Peyer's patch (tissue), 4 donors: ENCODE results near the gene TATDN3. TPM values are rescaled to one million over a fixed set of nuclear protein-coding genes. Genes with fewer than 3 reads are reported as not detected.
"Not testable (repeated sequence)": the region's sequence is repeated elsewhere in the genome, so short reads cannot be mapped to it uniquely, and the experiment has no call there.

ENCODE experiments used
- DNase-seq, 3 donors: peaks; one replicate each; pipeline ENCODE4 v3.0.0-alpha.2; 2017 to 2019
- H3K27ac ChIP-seq, 4 donors: fragments of 200-600 bp; sonication (generic); one replicate each; pipeline ENCODE4 v1.5.1; 2016 to 2019
- H3K27me3 ChIP-seq, 2 donors: fragments of 200-600 bp; sonication (generic); one replicate each; pipeline ENCODE4 v1.5.1; 2019
- H3K36me3 ChIP-seq, 3 donors: fragments of 200-600 bp; sonication (generic); one replicate each; pipeline ENCODE4 v1.5.1; 2016 to 2019
- H3K4me1 ChIP-seq, 4 donors: fragments of 200-600 bp; sonication (generic); one replicate each; pipeline ENCODE4 v1.5.1; 2016 to 2019
- H3K4me3 ChIP-seq, 4 donors: fragments of 200-600 bp; sonication (generic); 1 replicate in 3 of 4; 2 replicates in 1 of 4; pipeline ENCODE4 v1.5.1; 2016 to 2019; ENCODE audit warnings: mild to moderate bottlenecking in 1 of 4
- H3K9me3 ChIP-seq, 4 donors: fragments of 200-600 bp; sonication (generic); one replicate each; pipeline ENCODE4 v1.5.1; 2016 to 2019; ENCODE audit warnings: mild to moderate bottlenecking in 1 of 4
- CTCF ChIP-seq, 6 experiments: fragments of 450-650 bp in 4 of 6; fragments of 200-600 bp in 2 of 6; sonication (generic) in 1 of 6; IDR thresholded peaks; one replicate each; pipeline ENCODE4 v1.5.1; 2017 to 2019; ENCODE audit warnings: antibody characterized with exemption in 6 of 6, mild to moderate bottlenecking in 3 of 6, moderate library complexity in 1 of 6
- POLR2A ChIP-seq, 2 donors: fragments of 450-650 bp; IDR thresholded peaks; one replicate each; pipeline ENCODE4 v1.5.1; 2017; ENCODE audit warnings: antibody characterized with exemption in 2 of 2, mild to moderate bottlenecking in 2 of 2, moderate library complexity in 2 of 2
- total RNA-seq, 4 donors: library from RNA; depleted of rRNA; stranded (reverse); fragments of >200 nt; gene quantifications; one replicate each; pipeline ENCODE4 v1.1.0, GENCODE V29; 2016

TATDN3 gene
- total RNA-seq, 4 donors from 2014 or later = 5.8 to 22.3 (median 12.8) TPM

GRCh38 chr1:212760126-212760823 lies 31.4 kb upstream of the TATDN3 start:
- Histone ChIP-seq H3K27me3 (no peaks in the 10 kb centered on the region), H3K4me1 (no peaks in the 10 kb centered on the region), H3K9me3 (no peaks in the 10 kb centered on the region), H3K36me3 (peaks cover 0 to 5% (median 0%) of the 10 kb centered on the region in 3 donors), H3K4me3 (no peak overlapping the region), H3K27ac (no peak overlapping the region)
- no peak for TF ChIP-seq POLR2A (IDR thresholded peaks at IDR 0.05)
- peak in 4 of 6 experiments; percentile 9 to 23 (median 16) for TF ChIP-seq CTCF (IDR thresholded peaks at IDR 0.05)
- peak in 1 of 3 donors; percentile 58 for DNase-seq

DNA sequence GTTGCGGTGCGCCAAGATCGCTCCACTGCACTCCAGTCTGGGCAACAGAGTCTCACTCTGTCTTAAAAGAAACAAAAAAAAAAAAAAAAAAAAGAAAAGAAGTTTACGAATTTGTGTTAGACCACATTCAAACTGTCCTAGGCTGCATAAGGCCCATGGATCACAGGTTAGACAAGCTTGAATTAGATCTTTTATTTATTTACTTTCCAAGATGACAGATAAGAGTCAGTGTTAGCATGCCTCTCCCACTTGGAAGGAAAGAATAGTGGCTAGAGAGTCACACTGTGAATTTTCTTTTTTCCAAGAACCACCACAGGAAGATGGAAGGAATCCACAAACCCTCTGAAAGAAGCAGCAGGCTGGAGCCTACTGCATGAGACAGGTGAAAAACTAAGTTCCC lies 29.5 kb upstream of the TATDN3 start:
- no peaks in the 10 kb centered on the region for H3K4me1 ChIP-seq
- H3K36me3 ChIP-seq = peaks cover 0 to 4% (median 0%) of the 10 kb centered on the region in 3 donors
- no peak for TF ChIP-seq POLR2A (IDR thresholded peaks at IDR 0.05)
- H3K4me3 ChIP-seq = no peak overlapping the region
- no peaks in the 10 kb centered on the region for H3K9me3 ChIP-seq
- no peaks in the 10 kb centered on the region for H3K27me3 ChIP-seq
- no peak overlapping the region for H3K27ac ChIP-seq
- no peak for DNase-seq

GRCh38 chr1:212762839-212763238 lies 28.9 kb upstream of the TATDN3 start:
- TF ChIP-seq POLR2A (IDR thresholded peaks at IDR 0.05) = no peak
- no peak for TF ChIP-seq CTCF (IDR thresholded peaks at IDR 0.05)
- no peak overlapping the region for H3K27ac ChIP-seq
- no peaks in the 10 kb centered on the region for H3K27me3 ChIP-seq
- no peaks in the 10 kb centered on the region for H3K4me1 ChIP-seq
- H3K36me3 ChIP-seq = peaks cover 0 to 5% (median 0%) of the 10 kb centered on the region in 3 donors
- no peaks in the 10 kb centered on the region for H3K9me3 ChIP-seq
- H3K4me3 ChIP-seq = no peak overlapping the region
- no peak for DNase-seq

DNA sequence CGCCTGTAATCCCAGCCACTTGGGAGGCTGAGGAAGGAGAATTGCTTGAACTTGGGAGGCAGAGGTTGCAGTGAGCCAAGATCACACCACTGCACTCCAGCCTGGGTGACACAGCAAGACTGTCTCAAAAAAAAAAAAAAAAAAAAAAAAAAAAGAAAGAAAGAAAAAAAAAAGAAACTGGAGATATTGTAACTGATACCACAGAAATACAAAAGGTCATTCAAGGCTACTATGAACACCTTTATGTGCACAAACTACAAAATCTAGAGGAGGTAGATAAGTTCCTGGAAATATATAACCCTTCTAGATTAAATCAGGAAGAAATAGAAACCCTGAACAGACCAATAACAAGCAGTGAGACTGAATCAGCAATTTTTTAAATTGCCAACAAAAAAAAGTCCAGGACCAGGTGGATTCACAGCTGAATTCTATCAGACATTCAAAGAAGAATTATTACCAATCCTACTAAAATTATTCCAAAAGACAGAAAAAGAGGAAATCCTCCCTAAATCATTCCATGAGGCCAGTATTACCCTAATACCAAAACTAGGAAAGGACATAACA lies 26.9 kb upstream of the TATDN3 start:
- not testable (repeated sequence) for H3K4me1 ChIP-seq, H3K9me3 ChIP-seq, DNase-seq, H3K36me3 ChIP-seq, H3K27me3 ChIP-seq, H3K27ac ChIP-seq, H3K4me3 ChIP-seq

DNA sequence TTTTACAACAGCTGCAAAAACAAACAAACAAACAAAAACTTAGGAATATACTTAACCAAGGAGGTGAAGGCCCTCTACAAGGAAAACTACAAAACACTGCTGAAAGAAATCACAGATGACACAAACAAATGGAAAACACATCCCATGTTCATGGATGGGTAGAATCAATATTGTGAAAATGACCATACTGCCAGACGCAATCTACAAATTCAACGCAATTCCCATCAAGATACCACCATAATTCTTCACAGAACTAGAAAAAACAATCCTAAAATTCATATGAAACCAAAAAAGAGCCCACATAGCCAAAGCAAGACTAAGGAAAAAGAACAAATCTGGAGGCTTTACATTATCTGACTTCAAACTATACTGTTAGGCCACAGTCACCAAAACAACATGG lies 24.9 kb upstream of the TATDN3 start:
- not testable (repeated sequence) for DNase-seq, H3K36me3 ChIP-seq, H3K9me3 ChIP-seq, H3K27ac ChIP-seq, H3K4me3 ChIP-seq, H3K4me1 ChIP-seq, H3K27me3 ChIP-seq

DNA sequence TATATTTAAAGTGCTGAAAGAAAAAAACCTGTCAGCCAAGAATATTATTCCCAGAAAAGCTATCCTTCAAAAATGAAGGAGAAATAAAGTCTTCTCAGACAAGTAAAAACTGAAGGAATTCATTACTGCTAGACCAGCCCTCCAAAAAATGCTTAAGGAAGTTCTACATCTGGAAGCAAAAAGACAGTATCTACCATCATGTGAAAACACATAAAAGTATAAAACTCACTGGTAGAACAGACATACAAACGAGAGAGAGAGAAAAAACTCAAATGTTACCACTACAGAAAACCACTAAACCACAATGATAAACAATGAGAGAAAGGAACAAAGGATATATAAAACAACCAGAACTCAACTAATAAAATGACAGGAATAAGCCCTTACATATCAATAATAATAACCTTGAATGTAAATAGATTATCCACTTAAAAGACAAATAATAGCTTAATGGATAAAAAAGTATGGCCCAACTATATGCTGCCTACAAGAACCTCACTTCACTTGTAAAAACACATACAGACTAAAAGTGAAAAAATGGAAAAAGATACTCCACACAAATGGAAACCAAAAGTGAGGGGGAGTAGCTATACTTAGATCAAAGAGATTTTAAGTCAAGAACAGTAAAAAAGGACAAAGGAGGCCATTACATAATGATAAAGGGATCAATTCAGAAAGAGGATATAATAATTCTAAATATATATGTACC lies 22.1 kb upstream of the TATDN3 start:
- H3K36me3 ChIP-seq = peaks cover 0 to 5% (median 0%) of the 10 kb centered on the region in 3 donors
- H3K9me3 ChIP-seq = peaks cover 0 to 10% (median 2%) of the 10 kb centered on the region in 4 donors
- TF ChIP-seq CTCF (IDR thresholded peaks at IDR 0.05) (no peak), POLR2A (IDR thresholded peaks at IDR 0.05) (no peak)
- no peak for DNase-seq
- H3K27me3 ChIP-seq = no peaks in the 10 kb centered on the region
- H3K4me3 ChIP-seq = no peak overlapping the region
- no peak overlapping the region for H3K27ac ChIP-seq
- no peaks in the 10 kb centered on the region for H3K4me1 ChIP-seq

DNA sequence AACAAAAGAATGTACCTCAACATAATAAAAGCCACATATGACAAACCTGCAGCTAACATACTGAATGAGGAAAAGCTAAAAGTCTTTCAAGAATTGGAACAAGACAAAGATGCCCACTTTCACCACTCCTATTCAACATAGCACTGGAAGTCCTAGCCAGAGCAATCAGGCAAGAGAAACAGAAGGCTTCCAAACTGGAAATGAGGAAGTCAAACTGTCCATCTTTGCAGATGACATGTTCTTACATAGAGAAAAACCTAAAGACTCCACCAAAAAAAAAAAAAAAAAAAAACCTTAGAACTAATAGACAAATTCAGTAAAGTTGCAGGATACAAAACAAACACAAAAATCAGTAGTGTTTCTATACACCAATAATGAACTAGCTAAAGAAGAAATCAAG lies 20.4 kb upstream of the TATDN3 start:
- Histone ChIP-seq H3K4me3 (no peak overlapping the region), H3K4me1 (no peaks in the 10 kb centered on the region), H3K9me3 (peaks cover 0 to 10% (median 2%) of the 10 kb centered on the region in 4 donors), H3K27ac (no peak overlapping the region), H3K36me3 (peaks cover 0 to 5% (median 0%) of the 10 kb centered on the region in 3 donors), H3K27me3 (no peaks in the 10 kb centered on the region)
- no peak for DNase-seq
- TF ChIP-seq POLR2A (IDR thresholded peaks at IDR 0.05) = no peak
- no peak for TF ChIP-seq CTCF (IDR thresholded peaks at IDR 0.05)
